ENCODE results near the gene ADAMTSL2.

- no peak for TF ChIP-seq CTCF (conservative IDR thresholded peaks at IDR 0.05 in 1 of 2, IDR thresholded peaks at IDR 0.05 in 1 of 2; ENCODE audit: low read depth in 1 of 2, low read length in 2 of 2)
- no peak for TF ChIP-seq EZH2 (IDR thresholded peaks at IDR 0.05; ENCODE audit: low read length, missing control alignments)
Measured at GRCh38 chr9:133520121-133520835, 14.2 kb upstream of the ADAMTSL2 start.
